HG02938 (cell line): ENCODE data around the gene THSD4.
"Not testable (repeated sequence)": the region's sequence is repeated elsewhere in the genome, so short reads cannot be mapped to it uniquely, and the experiment has no call there.

Experiments used
- ATAC-seq: cut with Tn5 transposase; IDR thresholded peaks from one replicate; pipeline ENCODE4 v1.9.1; 2021; ENCODE audit warnings: mild to moderate bottlenecking, moderate library complexity; ENCODE audit not compliant: unreplicated experiment

THSD4 gene

DNA sequence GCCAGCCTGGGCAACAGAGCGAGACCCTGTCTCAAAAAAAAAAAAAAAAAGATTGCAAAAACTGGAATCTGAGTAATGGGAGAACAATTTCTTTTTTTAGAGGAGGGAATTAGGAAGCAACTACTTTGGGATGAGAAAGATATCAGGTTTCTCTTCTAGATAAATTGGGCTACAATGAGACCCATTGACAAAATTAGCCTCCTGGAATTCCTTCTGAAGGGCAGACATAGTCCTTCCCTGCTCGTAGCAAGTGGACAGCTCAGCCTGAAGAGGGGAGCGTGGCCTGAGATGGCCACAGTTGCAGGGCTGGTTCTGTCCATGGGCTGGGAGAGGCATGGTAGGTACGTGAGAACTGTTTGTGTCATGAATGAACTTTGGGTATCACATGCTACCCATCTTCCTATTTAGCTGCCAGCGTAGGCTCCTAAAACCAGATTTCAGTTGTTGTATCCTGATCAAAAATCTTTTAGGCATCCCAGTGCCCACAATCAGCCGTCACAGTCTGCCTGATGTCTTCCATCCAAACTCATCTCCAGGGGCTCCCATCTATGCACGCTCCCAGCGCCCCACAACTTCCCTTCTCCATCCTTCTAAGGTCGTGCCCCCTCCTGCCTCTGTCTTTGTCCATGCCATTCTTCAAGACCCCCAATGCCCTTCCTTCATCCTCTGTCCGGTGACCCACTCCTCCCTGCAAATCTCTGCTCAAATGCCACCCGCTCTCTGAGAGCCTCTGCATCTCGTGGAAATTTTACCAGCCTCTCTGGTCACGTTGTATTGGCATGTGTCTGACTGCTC, 603.0 kb downstream of the THSD4 start:
- no peak for ATAC-seq

DNA sequence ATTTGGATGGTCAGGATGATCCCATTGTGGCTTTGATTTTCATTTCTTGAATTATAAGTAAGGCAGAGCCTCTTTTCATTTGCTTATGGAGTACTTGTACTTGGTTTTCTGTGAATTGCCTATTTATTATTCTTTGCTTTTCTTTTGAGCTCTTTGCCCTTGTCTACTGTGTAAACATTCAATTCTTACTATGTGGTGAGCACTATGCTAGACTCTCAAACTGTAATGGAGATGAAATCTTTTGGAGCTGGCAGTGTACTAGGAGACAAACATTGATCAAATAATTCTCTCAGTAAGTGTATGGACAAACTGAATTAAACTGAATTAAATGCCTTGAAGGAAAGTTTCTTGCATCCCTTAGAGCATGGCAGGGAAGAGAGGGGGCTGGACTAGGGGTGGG, 608.1 kb downstream of the THSD4 start:
- ATAC-seq = no peak

- not testable (repeated sequence) for ATAC-seq
These were observed 610.1 kb downstream of the THSD4 start for GRCh38 chr15:71725207-71725955.

DNA sequence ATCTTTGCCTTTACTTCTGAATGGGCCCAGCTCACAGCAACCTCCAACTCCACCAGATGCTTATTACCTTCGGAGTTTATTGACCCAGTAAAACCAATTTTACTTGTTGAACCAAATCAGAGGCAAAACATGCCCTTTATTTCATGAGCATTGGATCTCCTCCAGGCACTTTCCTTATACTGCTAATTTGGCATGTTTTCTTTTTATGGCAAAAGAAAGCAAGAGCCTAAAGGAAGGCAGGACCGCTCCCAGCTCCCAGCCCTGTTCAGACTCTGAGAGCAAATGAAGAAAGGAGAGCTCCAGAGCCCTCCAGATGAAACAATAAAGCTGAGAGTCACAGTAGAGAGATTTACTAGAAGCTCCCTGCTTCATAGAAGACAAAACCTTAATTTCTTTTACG, 613.6 kb downstream of the THSD4 start:
- ATAC-seq = no peak

GRCh38 chr15:71729319-71729718, 614.0 kb downstream of the THSD4 start:
- ATAC-seq = no peak

DNA sequence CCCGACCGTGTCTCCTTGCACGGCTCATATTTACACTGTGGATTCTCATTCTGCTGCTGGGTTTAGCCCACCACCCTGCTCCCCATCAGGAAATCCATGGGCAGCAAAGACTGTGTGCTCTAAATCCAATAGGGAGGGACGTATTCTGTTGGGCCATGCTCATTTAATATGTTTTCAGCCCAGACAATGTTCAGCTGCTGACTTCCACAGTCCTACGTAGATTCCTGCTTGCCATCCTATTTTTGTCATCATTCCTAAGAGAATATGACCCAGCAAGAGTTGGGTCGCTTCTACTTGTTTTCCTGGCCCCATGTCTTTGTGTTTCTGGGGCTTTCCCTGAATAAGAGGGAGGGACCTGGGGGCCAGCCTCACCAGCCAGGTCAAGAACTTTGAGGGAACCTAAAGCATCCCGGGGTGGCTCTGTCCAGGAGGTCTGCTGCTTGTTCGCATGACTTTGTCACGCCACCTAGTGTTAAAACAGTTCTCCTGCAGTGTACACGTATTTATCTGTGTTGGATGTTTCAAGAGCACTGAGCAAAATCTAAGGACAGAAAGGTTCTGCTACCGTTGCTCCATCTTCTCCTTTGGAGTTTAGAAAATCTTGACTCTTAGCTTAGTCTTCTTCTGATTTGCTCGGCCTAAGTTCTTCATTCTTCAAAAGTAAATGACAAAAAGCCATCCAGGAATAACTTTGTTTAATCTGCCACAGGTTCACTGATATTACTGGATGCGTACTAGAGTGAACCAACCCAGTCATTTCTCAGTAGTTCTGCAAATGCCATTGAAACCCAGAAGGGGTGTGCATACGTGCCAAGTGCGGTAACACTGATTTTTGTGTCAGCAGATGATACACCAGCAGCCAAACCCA, 615.2 kb downstream of the THSD4 start:
- no peak for ATAC-seq

GRCh38 chr15:71732636-71733035, 617.4 kb downstream of the THSD4 start:
- ATAC-seq = no peak

DNA sequence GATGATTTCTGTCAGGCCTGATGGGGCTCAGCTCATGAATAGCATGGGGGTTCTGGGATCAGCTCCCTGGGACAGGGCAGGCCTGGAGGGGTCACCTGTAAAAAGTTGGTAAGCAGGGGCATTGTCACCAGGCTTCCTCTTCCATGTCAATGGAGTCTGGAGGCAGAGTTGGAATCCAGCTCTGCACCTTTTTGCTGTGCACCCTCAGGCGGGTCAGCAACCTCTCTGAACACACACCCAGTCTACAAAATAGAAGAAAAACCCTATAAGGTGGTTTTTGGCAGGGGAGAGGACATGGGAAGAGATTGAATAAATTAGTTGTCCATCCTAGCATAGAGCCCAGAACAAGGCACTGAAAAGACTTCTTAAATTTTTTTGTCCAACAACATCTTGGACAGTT, 617.9 kb downstream of the THSD4 start:
- no peak for ATAC-seq

DNA sequence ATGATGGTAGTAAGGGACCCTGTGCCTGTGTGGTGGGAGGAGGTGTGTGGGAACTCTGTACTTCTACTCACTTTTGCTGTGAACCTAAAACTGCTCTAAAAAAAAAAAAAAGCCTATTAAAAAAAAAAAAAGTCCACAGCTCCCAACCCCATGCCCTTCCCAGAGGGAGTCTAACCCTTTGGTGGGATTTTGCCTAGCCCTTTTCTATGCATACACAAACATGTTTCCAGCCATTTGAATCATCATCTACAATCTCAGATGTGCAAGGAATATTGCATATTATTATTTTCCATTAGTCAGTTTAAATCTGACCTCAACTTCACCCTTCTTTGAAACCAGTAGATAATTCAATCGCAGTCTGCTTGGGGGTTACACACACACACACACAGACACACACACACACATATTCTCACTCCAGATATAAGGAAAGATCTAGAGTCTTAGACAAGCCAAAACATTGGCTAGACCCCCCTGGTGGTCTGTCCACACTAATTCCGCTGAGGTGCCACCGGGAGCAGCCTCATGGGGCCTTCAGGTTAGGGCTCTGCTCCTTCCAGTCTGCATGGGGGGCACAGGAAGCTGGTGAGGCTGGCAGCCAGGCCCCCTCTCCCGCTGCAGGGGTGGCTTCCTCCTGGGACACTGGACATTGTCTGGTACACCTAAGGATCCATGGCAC, 619.6 kb downstream of the THSD4 start:
- ATAC-seq = no peak

GRCh38 chr15:71735385-71735757, 620.1 kb downstream of the THSD4 start:
- ATAC-seq = no peak

- no peak for ATAC-seq
These were observed 621.1 kb downstream of the THSD4 start for GRCh38 chr15:71736286-71736947.

DNA sequence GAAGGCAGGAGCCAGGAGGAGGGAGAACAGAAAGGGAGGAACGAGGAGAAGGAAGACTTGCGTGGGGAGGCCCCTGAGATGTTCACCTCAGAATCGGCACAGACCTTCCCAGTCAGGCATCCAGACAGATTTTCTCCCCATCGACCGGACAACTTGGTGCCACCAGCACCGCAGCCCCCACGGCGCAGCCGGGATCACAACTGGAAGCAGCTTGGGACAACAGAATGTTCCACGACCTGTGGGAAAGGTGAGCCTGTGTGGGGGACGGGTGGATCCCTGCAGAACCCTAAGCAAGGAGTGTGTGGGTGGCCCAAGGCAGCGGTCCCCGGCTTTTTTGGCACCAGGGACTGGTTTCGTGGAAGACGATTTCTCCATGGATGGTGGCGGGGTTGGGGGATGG, 622.5 kb downstream of the THSD4 start:
- no peak for ATAC-seq

GRCh38 chr15:71739355-71739754, 624.1 kb downstream of the THSD4 start:
- ATAC-seq = no peak

DNA sequence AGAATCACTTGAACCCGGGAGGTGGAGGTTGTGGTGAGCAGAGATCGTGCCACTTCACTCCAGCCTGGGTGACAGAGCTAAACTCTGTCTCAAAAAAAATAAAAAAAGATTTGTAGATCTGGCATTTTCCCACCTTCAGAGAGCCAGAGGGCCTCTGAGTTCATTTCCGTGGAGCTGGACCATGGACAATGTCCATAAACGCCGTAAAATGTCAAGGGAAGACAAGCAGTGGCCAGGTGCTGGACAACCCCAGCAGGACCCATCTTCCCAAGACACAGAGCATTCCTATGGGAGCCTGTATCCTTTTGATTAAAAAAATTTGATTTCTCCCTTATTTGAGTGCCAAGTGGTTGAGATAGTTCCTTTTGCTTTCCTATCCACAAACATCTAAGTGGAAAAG, 627.7 kb downstream of the THSD4 start:
- no peak for ATAC-seq

DNA sequence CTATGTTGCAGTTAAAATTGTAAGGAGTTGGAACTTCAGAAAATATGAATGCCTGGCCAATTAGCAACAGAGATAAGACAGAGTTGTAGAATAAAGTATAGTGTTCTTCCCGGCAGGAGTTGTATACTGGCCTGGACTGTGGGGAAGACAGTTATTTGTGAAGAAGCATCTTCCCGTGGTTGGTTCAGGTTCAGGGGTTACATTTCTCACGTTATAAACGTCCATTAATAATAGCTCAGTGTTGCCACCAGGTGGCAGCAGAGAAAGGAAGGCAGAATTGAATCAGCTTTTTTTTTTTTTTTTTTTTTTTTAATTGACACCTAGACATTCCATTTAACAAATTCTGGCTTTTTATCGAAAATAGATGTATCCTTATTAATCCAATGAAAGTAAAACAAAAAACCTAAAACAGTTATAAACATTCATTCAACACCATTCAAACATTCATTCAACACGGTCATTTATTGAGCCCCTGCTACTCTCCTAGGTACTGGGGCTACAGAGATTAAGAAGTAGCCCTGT, 628.7 kb downstream of the THSD4 start:
- ATAC-seq = no peak

DNA sequence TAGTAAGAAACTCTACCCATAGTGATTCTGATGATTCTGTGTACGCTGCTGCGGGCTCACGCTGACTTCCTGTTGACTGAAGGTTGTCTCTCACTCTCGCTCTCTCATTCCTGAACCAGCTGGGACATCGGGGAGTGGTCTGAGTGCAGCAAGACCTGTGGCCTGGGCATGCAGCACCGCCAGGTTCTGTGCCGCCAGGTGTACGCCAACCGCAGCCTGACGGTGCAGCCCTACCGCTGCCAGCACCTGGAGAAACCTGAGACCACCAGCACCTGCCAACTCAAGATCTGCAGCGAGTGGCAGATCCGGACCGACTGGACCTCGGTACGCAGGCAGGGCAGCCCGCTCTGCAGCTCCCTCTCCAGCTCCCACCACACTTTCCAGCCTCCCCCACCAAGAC, 631.4 kb downstream of the THSD4 start:
- no peak for ATAC-seq

- no peak for ATAC-seq
These were observed 632.1 kb downstream of the THSD4 start for GRCh38 chr15:71747128-71748083.

DNA sequence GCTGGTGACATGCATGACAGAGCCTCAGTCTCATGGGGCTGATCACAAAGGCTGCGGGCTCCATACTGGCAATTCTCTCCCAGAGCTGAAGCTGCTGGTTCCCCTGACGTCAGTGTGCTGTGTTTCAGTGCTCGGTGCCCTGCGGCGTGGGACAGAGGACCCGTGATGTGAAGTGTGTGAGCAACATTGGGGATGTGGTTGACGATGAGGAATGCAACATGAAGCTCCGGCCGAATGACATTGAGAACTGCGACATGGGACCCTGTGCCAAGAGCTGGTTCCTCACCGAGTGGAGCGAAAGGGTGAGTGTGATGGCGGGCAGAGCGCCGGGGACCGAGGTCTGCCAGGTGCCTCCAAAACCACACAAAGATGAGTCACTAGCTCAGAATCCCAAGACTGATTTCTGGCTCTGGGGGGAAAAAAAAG, 633.0 kb downstream of the THSD4 start:
- ATAC-seq = no peak

- no peak for ATAC-seq
These were observed 634.2 kb downstream of the THSD4 start for GRCh38 chr15:71749500-71749899.
